GM19238 (cell line): ENCODE data around the gene PROC.
A peak's percentile ranks its signal among the peaks of the same experiment; 100 is the strongest.

Experiments
- DNase-seq: peaks from one replicate; pipeline ENCODE4 v3.0.0; 2011; ENCODE audit warnings: low spot score; ENCODE audit not compliant: insufficient read length

The PROC gene

DNA sequence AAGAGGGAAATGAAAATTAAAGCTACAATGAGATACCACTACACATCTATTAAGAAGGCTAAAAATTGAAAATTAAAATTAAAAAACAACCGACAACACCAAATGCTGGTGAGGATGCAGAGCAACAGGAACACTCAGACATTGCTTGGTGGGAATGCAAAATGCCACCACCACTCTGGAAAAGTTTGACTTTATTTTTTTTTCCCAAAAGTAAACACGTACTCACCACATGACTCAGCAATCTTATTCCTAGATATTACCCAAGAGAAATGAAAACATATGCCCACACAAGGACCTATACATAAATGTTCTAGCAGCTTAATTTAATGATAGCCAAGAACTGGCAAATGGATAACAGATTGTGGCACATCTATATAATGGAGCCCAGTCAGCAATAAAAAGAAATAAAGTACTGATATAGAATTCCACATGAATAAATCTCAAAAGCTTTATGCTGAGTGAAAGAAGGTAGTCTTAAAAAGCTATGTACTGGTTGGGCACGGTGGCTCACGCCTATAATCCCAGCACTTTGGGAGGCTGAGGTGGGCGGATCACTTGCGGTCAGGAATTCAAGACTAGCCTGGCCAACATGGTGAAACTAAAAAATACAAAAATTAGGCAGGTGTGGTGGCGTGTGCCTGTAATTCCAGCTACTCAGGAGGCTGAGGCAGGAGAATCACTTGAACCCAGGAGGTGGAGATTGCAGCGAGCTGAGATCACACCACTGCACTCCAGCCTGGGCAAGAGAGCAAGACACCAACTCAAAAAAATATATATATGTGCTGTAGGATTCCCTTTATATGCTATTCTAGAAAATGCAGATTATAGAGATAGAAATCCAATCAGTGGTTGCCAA, 4.2 kb upstream of the PROC start:
- DNase-seq = no peak

DNA sequence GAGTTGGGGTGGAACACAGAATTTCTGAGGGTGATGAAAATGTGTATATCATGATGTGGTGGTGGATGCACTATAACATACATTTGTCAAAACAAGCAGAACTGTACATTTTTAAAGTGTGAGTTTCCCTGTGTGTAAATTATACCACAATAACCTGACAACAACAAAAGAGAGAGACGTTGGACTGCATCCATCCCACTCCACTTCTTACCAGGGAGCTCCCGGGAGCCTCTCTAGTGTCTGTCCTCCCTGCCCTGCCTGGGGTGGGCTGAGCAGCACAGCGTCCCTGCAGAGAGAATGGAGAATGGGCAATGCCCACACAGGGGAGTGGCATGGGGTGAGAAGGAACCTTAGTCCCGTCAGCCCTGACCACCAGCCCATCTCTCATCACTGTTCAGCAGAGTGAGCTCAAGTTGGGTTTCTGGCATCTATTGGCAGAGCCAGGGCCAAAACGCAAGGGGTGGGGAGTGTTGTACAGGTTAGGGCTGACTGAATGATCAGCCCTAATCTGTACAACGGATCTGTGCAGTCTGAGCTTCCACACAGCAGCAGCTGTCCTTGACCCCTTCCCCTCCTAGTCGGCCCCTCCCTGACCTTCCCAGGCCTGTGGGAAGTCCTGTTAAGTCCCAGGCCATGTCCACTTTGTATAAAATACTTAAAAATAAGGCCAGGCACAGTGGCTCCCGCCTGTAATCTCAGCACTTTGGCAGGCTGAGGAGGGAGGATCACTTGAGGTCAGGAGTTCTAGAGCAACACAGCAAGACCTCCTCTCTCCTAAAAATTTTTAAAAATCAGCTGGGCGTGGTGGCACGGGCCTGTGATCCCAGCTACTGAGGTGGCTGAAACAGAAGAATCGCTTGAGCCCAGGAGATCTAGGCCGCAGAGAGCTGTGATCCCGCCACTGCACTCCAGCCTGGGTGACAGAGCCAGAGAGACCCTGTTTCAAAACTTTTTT, 3.3 kb upstream of the PROC start:
- no peak for DNase-seq

DNA sequence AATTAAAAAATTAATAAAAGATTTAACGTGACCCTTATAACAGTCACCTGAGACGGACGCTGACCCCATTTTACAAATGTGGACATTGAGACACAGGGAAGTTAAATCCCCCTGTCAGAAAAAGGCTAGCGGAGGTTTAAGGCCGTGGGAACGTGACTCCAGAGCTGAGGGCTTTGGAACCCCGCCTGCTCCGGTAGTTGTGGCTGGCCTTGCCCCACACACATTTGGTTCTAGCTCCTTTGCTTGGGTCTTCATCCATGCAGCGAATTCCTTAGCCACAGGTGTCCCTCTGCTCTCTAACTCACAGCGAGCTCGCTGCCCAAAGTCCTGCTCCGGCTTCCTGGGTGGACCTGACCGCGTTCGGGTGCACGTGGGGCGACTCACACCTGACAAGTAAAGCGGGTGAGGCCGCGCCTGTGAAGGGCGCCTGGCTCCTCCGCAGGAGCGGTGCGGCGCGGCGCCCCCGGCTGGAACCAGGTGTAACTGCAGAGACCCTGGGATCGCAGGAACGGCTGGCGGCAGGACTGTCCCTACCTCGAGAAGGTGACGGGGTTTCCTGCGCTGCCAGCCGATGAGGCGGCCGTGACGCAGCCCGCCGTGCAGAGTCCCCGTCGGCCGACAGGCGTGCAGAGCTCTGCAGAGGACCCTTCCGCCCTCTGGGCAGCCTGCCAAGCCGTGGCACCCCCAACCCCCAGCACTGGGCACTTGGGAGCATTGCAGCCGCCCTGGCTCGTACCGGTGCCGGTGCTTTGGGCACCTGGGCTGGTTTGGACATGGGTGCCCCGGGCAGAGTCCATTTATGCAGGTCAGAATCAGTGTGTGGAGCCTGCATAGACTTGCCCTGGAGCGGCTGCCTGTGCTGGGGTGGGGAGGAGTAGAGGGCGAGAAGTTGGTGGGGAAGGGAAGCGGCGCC, 2.4 kb upstream of the PROC start:
- peak; percentile 70 for DNase-seq

- no peak for DNase-seq
These were observed 1.7 kb upstream of the PROC start for GRCh38 chr2:127416506-127417001.

GRCh38 chr2:127417406-127417805, 821 bp upstream of the PROC start:
- no peak for DNase-seq

- no peak for DNase-seq
These were observed 844 bp downstream of the PROC start for GRCh38 chr2:127419112-127419430.

GRCh38 chr2:127419448-127420038, 1.3 kb downstream of the PROC start:
- no peak for DNase-seq

DNA sequence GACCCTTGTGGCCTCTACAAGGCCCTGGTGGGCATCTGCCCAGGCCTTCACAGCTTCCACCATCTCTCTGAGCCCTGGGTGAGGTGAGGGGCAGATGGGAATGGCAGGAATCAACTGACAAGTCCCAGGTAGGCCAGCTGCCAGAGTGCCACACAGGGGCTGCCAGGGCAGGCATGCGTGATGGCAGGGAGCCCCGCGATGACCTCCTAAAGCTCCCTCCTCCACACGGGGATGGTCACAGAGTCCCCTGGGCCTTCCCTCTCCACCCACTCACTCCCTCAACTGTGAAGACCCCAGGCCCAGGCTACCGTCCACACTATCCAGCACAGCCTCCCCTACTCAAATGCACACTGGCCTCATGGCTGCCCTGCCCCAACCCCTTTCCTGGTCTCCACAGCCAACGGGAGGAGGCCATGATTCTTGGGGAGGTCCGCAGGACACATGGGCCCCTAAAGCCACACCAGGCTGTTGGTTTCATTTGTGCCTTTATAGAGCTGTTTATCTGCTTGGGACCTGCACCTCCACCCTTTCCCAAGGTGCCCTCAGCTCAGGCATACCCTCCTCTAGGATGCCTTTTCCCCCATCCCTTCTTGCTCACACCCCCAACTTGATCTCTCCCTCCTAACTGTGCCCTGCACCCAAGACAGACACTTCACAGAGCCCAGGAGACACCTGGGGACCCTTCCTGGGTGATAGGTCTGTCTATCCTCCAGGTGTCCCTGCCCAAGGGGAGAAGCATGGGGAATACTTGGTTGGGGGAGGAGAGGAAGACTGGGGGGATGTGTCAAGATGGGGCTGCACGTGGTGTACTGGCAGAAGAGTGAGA, 2.0 kb downstream of the PROC start:
- DNase-seq = no peak

DNA sequence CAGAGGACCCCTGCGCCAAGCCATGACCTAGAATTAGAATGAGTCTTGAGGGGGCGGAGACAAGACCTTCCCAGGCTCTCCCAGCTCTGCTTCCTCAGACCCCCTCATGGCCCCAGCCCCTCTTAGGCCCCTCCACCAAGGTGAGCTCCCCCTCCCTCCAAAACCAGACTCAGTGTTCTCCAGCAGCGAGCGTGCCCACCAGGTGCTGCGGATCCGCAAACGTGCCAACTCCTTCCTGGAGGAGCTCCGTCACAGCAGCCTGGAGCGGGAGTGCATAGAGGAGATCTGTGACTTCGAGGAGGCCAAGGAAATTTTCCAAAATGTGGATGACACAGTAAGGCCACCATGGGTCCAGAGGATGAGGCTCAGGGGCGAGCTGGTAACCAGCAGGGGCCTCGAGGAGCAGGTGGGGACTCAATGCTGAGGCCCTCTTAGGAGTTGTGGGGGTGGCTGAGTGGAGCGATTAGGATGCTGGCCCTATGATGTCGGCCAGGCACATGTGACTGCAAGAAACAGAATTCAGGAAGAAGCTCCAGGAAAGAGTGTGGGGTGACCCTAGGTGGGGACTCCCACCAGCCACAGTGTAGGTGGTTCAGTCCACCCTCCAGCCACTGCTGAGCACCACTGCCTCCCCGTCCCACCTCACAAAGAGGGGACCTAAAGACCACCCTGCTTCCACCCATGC, 3.0 kb downstream of the PROC start:
- DNase-seq = no peak

- DNase-seq = no peak
These were observed 3.8 kb downstream of the PROC start for GRCh38 chr2:127421871-127422558.

GRCh38 chr2:127422559-127423477, 4.6 kb downstream of the PROC start:
- DNase-seq = no peak

DNA sequence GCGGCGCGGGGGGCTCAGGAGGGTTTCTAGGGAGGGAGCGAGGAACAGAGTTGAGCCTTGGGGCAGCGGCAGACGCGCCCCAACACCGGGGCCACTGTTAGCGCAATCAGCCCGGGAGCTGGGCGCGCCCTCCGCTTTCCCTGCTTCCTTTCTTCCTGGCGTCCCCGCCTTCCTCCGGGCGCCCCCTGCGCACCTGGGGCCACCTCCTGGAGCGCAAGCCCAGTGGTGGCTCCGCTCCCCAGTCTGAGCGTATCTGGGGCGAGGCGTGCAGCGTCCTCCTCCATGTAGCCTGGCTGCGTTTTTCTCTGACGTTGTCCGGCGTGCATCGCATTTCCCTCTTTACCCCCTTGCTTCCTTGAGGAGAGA, 5.2 kb downstream of the PROC start:
- no peak for DNase-seq

DNA sequence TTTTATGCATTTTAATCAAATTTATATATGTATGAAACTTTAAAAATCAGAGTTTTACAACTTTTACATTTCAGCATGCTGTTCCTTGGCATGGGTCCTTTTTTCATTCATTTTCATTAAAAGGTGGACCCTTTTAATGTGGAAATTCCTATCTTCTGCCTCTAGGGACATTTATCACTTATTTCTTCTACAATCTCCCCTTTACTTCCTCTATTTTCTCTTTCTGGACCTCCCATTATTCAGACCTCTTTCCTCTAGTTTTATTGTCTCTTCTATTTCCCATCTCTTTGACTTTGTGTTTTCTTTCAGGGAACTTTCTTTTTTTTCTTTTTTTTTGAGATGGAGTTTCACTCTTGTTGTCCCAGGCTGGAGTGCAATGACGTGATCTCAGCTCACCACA, 5.7 kb downstream of the PROC start:
- no peak for DNase-seq

GRCh38 chr2:127424598-127425520, 6.6 kb downstream of the PROC start:
- DNase-seq = no peak

GRCh38 chr2:127425540-127426490, 7.6 kb downstream of the PROC start:
- no peak for DNase-seq
